Immature natural killer cell (primary cell): ENCODE results near the gene STRIP2. TPM values are rescaled to one million over a fixed set of nuclear protein-coding genes. Genes with fewer than 3 reads are reported as not detected.

Source experiments
- DNase-seq, 3 donors: peaks; one replicate each; pipeline ENCODE4 v3.0.0; 2022; ENCODE audit warnings: mixed read lengths in 1 of 3
- H3K27ac Mint-ChIP-seq, 6 donors: one replicate each; pipeline ENCODE4 v1.8.0; 2020; ENCODE audit warnings: mixed read lengths in 6 of 6, mild to moderate bottlenecking in 5 of 6, inconsistent platforms in 4 of 6, moderate library complexity in 3 of 6
- H3K27me3 Mint-ChIP-seq, 3 donors: one replicate each; pipeline ENCODE4 v1.8.0; 2020 to 2021; ENCODE audit warnings: low read depth in 3 of 3, mild to moderate bottlenecking in 3 of 3, mixed read lengths in 3 of 3, moderate library complexity in 3 of 3, inconsistent platforms in 1 of 3
- H3K36me3 Mint-ChIP-seq, 3 donors: one replicate each; pipeline ENCODE4 v1.8.0; 2020; ENCODE audit warnings: mixed read lengths in 3 of 3, inconsistent platforms in 2 of 3, mild to moderate bottlenecking in 2 of 3
- H3K4me1 Mint-ChIP-seq, 2 donors: one replicate each; pipeline ENCODE4 v1.8.0; 2020; ENCODE audit warnings: inconsistent platforms in 2 of 2, mild to moderate bottlenecking in 2 of 2, mixed read lengths in 2 of 2, moderate library complexity in 1 of 2
- H3K4me3 Mint-ChIP-seq, 5 donors: one replicate each; pipeline ENCODE4 v1.8.0; 2020; ENCODE audit warnings: mild to moderate bottlenecking in 5 of 5, mixed read lengths in 5 of 5, inconsistent platforms in 3 of 5, moderate library complexity in 3 of 5
- H3K9me3 Mint-ChIP-seq, 6 donors: one replicate each; pipeline ENCODE4 v1.8.0; 2020; ENCODE audit warnings: mild to moderate bottlenecking in 6 of 6, mixed read lengths in 6 of 6, inconsistent platforms in 4 of 6, moderate library complexity in 3 of 6
- polyA plus RNA-seq, 3 donors: library from polyadenylated mRNA; unstranded; fragments of 300-500 nt; fragmentation: Illumina TruSeq; gene quantifications; one replicate each; pipeline ENCODE4 v1.2.3, GENCODE V29; 2021

STRIP2 gene
- under 1 TPM in 1 of 3 donors, not detected in 2; 0.25 TPM for polyA plus RNA-seq

DNA sequence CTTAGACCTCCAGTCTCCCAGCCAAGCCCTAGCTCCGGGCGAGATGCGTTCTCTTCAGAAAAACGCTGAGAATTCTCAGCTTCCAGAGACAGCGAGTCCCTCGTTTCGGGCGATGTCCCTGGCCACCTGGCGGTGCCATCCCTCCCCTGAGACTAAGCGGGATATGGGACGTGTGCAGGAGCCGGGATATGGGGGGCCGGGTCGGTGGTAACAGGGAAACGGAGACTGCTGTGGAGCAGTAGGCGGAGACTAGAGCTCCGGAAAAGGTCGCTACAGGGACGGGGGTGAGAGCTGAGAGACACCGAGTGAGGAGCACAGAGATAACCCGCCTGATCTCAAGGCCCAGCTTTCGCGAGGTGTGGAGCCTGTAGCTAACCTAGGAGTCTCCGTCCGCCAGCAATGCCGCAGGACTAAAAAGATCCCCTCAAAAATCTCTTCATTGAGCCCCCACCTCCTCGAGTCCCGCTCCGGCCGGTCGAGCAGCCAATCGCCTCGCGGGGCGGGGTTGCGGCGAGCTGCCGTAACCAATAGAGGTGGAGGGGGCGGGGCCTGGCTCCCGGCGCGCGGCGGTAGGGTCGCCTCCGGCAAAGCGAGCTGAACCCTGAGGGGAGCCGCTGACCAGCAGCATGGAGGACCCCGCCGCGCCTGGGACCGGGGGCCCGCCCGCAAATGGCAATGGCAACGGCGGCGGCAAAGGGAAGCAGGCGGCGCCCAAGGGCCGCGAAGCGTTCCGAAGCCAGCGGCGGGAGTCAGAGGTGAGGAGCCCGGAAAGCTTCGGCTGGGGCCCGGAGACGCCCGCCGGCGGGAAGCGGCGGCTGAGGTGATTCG, at the start of gene STRIP2:
TSS of gene STRIP2 (plus strand) at position 586 of the 828 bp plus-strand sequence. CDS start at position 627, 41 bp downstream.
- peaks cover 19 to 24% of the 10 kb centered on the region in 2 donors for H3K4me1 Mint-ChIP-seq
- H3K27ac Mint-ChIP-seq: peak within 1 kb of the TSS; percentile 3 to 84 (median 62)
- peak within 1 kb of the TSS; percentile 91 to 95 (median 94) for H3K4me3 Mint-ChIP-seq
- DNase-seq: peak; percentile 89 to 90 (median 90)
- no peaks in the 10 kb centered on the region for H3K9me3 Mint-ChIP-seq
- peaks cover 0 to 4% (median 0%) of the 10 kb centered on the region in 3 donors for H3K36me3 Mint-ChIP-seq
- peaks cover 2 to 10% (median 5%) of the 10 kb centered on the region in 3 donors for H3K27me3 Mint-ChIP-seq

DNA sequence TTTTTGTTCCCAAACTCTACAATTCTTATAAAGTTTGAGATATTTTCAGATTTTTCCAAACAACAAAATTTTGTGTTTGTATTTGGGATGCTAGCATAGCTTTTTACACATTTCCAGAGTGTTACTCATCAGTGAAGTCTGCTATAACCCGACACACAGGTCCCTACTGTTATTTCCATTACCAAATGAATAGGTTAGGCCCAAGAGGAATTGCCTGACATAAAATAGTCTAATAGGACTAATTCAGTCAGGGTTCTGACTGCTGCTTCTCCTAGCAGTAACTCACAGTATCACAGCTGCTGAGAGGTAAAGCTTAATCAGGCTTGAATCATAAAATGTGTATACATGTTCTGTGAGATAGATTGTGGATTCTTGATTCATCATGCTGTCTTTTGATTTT, 49.1 kb upstream of the STRIP2 start:
- H3K27ac Mint-ChIP-seq: no peak overlapping the region
- no peaks in the 10 kb centered on the region for H3K9me3 Mint-ChIP-seq
- no peak for DNase-seq
- peaks cover 5 to 14% (median 14%) of the 10 kb centered on the region in 3 donors for H3K36me3 Mint-ChIP-seq
- H3K4me3 Mint-ChIP-seq: no peak overlapping the region
- no peaks in the 10 kb centered on the region for H3K4me1 Mint-ChIP-seq
- no peaks in the 10 kb centered on the region for H3K27me3 Mint-ChIP-seq

DNA sequence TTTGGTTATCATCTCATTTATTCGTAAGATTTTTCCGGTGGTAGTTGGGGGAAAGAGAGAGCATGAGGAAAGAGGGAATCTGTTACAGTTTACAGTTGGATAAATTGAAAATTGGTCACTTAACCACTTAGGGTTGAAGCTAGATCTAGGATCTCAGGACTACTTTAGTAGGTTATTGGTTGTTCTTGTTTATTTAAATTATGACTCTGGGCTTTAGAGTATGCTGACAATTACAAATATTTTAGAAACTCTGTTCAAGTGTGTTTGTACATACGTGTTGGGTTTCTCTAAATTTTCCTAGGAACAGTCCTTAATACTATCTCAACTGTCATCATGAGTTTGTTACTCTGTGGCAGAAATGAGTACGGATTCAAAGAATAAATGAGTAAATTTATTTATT, 48.6 kb upstream of the STRIP2 start:
- no peak for DNase-seq
- peaks cover 9 to 14% (median 14%) of the 10 kb centered on the region in 3 donors for H3K36me3 Mint-ChIP-seq
- H3K4me3 Mint-ChIP-seq: no peak overlapping the region
- H3K27me3 Mint-ChIP-seq: no peaks in the 10 kb centered on the region
- no peaks in the 10 kb centered on the region for H3K9me3 Mint-ChIP-seq
- H3K4me1 Mint-ChIP-seq: no peaks in the 10 kb centered on the region
- no peak overlapping the region for H3K27ac Mint-ChIP-seq

- no peak overlapping the region for H3K4me3 Mint-ChIP-seq
- no peaks in the 10 kb centered on the region for H3K4me1 Mint-ChIP-seq
- H3K9me3 Mint-ChIP-seq: no peaks in the 10 kb centered on the region
- peaks cover 11 to 17% (median 14%) of the 10 kb centered on the region in 3 donors for H3K36me3 Mint-ChIP-seq
- no peak overlapping the region for H3K27ac Mint-ChIP-seq
- DNase-seq: no peak
- H3K27me3 Mint-ChIP-seq: no peaks in the 10 kb centered on the region
Observed at GRCh38 chr7:129386506-129386905, 47.7 kb upstream of the STRIP2 start.

DNA sequence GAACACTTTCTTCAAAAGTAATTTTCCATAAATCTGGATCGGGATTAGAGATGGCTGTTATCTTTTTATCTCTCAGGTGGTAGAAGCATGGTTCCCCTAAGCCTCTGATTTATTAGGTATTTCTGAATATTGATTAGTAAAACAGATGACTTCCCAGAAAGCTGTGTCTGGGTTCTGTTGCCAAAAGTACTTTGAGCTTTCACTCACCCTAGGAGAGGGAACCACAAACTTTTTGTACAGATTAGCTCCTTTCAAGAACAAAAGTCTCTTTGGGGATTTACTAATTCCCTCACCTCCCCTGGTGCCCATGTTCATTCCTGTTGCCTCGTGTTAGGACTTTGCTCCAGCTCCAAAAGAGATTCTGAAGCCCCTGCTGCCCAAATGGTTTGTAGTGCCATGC, 46.7 kb upstream of the STRIP2 start:
- H3K27me3 Mint-ChIP-seq: no peaks in the 10 kb centered on the region
- H3K27ac Mint-ChIP-seq: no peak overlapping the region
- no peaks in the 10 kb centered on the region for H3K4me1 Mint-ChIP-seq
- no peak overlapping the region for H3K4me3 Mint-ChIP-seq
- no peaks in the 10 kb centered on the region for H3K9me3 Mint-ChIP-seq
- peaks cover 10 to 22% (median 14%) of the 10 kb centered on the region in 3 donors for H3K36me3 Mint-ChIP-seq
- DNase-seq: no peak

DNA sequence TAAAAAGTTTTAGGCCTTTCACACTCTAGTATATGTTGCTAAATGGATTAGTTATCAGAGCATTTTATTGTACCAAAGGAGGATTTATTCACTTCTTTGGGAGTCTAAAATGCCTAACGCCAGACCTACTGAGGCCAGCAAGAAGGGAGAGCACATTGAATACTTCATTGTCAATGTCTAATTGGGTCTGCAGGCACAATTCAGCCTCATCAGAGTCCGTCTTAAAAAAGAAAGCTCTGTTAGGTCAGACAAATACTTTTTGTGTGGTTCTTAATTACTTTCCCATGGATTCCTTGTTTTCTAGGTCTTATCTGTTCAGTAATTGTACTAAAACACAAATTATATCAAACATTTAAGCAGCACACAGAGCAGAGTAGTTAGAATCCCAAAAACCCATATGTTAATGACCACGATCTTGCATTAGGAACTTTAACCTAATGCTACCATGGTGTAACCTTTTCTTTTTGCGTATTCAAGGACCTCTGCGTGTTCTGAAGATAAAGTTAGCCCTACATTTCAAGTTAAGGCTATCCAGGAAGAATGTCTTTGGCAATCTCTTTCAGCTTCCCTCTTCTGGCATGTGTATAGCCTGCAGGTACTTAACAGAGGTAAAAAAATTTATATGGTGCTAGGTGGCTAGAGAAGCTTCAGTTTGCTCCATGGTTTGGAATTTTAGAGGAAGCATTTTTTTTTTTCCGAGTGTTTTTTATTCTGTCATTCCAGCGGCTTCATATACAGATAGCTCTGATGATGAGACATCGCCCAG, 45.7 kb upstream of the STRIP2 start:
- DNase-seq: no peak
- Mint-ChIP-seq H3K36me3 (peaks cover 4 to 20% (median 11%) of the 10 kb centered on the region in 3 donors), H3K4me3 (no peak overlapping the region), H3K9me3 (no peaks in the 10 kb centered on the region), H3K27ac (no peak overlapping the region), H3K27me3 (no peaks in the 10 kb centered on the region), H3K4me1 (no peaks in the 10 kb centered on the region)

DNA sequence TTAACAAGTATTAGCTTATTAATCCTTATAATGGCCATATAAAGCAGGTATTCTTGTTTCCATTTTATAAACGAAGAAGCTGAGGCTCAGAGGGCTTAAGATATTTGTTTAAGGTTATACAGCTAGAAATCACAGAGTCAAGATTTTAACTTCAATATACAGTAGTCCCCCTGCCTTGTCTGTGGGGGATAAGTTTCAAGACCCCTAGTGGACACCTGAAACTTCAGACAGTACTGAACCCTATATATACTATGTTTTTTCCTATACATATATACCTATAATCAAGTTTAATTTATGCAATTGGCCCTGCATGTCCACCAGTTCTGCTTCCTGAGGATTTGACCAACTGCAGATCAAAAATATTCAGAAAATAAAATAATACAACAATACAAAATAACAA, 44.4 kb upstream of the STRIP2 start:
- no peak for DNase-seq
- H3K4me1 Mint-ChIP-seq: no peaks in the 10 kb centered on the region
- no peak overlapping the region for H3K27ac Mint-ChIP-seq
- no peaks in the 10 kb centered on the region for H3K27me3 Mint-ChIP-seq
- no peaks in the 10 kb centered on the region for H3K9me3 Mint-ChIP-seq
- no peak overlapping the region for H3K4me3 Mint-ChIP-seq
- H3K36me3 Mint-ChIP-seq: peaks cover 7 to 25% (median 9%) of the 10 kb centered on the region in 3 donors

DNA sequence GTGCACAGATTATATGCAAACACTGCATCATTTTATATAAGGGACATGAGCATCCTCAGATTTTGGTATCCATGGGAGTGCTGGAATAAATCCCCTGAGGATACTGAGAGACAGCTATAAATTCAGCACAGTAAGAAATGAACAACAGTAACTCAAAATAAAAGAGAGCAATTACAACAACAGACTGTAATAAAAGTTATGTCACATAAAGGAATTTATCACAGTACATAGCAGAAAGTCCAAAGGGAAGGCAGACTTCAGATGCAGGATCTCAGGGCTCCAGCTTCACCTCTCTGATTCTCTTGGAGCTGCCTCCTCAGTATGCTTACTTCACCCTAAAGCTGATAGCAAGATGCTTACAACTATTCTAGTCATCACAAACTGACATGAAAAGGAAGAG, 43.9 kb upstream of the STRIP2 start:
- no peaks in the 10 kb centered on the region for H3K27me3 Mint-ChIP-seq
- peaks cover 7 to 25% (median 9%) of the 10 kb centered on the region in 3 donors for H3K36me3 Mint-ChIP-seq
- H3K4me1 Mint-ChIP-seq: no peaks in the 10 kb centered on the region
- no peaks in the 10 kb centered on the region for H3K9me3 Mint-ChIP-seq
- DNase-seq: no peak
- no peak overlapping the region for H3K27ac Mint-ChIP-seq
- no peak overlapping the region for H3K4me3 Mint-ChIP-seq

- Mint-ChIP-seq H3K27ac (no peak overlapping the region), H3K36me3 (peaks cover 9 to 25% (median 9%) of the 10 kb centered on the region in 3 donors), H3K4me1 (no peaks in the 10 kb centered on the region), H3K9me3 (no peaks in the 10 kb centered on the region), H3K4me3 (no peak overlapping the region), H3K27me3 (no peaks in the 10 kb centered on the region)
- no peak for DNase-seq
Observed at GRCh38 chr7:129391546-129392171, 42.6 kb upstream of the STRIP2 start.

DNA sequence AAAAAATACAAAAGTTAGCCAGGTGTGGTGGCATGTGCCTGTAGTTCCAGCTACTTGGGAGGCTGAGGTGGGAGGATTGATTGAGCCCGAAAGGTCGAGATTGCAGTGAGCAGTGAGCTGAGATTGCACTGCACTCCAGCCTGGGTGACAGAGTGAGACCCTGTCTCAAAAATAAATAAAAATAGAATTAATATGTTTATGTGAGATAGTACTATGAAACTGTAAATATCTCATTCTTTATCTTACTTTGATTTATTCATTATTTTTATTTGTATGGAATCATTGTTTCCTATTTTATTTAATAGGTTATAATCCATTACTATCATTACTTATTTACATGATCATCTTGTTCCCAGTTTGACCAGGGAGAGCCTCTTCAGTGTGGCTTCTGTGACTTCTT, 41.0 kb upstream of the STRIP2 start:
- Mint-ChIP-seq H3K27ac (no peak overlapping the region), H3K9me3 (no peaks in the 10 kb centered on the region), H3K4me1 (no peaks in the 10 kb centered on the region), H3K4me3 (no peak overlapping the region), H3K36me3 (peaks cover 9 to 25% (median 18%) of the 10 kb centered on the region in 3 donors), H3K27me3 (no peaks in the 10 kb centered on the region)
- no peak for DNase-seq

- H3K9me3 Mint-ChIP-seq: no peaks in the 10 kb centered on the region
- no peaks in the 10 kb centered on the region for H3K4me1 Mint-ChIP-seq
- H3K4me3 Mint-ChIP-seq: no peak overlapping the region
- no peak for DNase-seq
- peaks cover 9 to 25% (median 18%) of the 10 kb centered on the region in 3 donors for H3K36me3 Mint-ChIP-seq
- H3K27ac Mint-ChIP-seq: no peak overlapping the region
- H3K27me3 Mint-ChIP-seq: no peaks in the 10 kb centered on the region
Observed at GRCh38 chr7:129394101-129394500, 40.1 kb upstream of the STRIP2 start.

DNA sequence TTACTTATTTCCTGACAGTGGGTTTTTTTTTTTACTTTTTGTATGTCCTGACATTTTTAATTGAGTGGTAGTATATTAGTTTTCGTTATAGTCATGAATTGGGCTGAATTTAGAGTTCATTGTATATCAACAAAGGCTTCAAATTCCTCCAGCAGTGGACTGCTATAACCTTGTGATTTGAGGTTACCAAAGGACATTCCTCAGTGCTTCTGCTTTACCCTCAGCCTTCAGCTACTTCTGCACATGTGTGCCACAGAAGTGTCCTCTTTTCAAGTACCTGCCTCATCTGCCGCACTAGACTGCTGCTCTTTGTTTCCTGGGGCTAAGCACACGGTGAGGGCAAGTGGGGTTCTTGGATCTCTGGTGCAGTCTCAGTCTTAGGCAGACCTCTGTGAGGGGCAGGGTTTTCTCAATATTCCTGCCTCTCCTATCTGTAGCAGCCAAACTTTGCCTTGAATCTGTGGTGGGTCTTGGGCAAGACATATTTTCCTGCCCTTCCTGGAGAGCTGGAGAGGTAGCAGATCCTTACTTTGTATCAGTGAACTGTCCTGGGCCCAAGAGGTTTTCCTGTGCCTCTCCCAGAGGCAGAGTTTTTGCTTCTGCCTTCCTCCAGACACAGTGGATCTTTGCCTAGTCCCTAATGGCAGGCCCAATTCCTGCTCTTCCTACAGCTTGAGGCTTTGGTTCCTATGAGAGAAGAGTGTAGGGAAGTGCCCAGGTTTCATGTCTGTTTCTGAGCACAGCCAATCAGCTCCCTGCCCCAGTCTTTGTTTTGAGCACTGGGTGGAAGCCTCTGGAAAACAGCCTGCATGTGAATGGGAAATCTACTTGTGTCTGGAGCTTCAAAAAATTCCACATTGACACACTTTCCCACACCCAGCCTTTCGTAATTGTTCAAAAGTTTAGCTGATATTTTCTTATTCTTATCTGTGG, 39.0 kb upstream of the STRIP2 start:
- Mint-ChIP-seq H3K9me3 (no peaks in the 10 kb centered on the region), H3K27ac (no peak overlapping the region), H3K4me3 (no peak overlapping the region), H3K4me1 (no peaks in the 10 kb centered on the region), H3K27me3 (no peaks in the 10 kb centered on the region), H3K36me3 (peaks cover 9 to 26% (median 23%) of the 10 kb centered on the region in 3 donors)
- DNase-seq: no peak
